Measurements from ENCODE around the gene CCDC74A. TPM values are rescaled to one million over a fixed set of nuclear protein-coding genes. Genes with fewer than 3 reads are reported as not detected.
"Not testable (repeated sequence)": the region's sequence is repeated elsewhere in the genome, so short reads cannot be mapped to it uniquely, and the experiment has no call there.

The CCDC74A gene
- total RNA-seq, 1 donor, result 13.4 TPM

DNA sequence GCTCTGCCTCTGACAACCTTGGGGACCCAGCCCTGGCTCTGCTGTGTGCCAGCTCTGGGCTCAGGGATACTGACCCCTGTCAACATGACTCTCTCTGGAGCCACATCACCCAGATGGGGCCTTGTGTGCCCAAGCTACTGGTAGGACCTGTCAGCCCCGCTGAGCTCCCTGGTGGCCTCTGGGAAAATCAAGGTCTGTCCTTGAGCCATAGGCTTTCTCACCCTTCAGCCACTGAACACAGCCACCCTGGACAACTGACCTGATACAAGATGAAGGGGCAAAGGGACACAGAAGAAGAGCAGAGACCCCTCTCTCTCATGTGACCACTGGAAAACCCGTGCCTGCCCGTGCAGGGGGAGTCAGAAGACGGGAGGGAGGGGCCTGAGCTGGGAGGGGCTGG is 7.8 kb downstream of the CCDC74A start:
- H3K9me3 ChIP-seq (ENCODE audit: low read depth, low read length), result no peaks in the 10 kb centered on the region
- no peak overlapping the region for H3K27ac ChIP-seq (ENCODE audit: low read depth, low read length)
- H4K20me1 ChIP-seq (ENCODE audit: insufficient read depth, low read length), result no peaks in the 10 kb centered on the region
- no peaks in the 10 kb centered on the region for H3K36me3 ChIP-seq (ENCODE audit: insufficient read depth, low read length)
- H3K4me3 ChIP-seq (ENCODE audit: insufficient read depth, low read length), result no peak overlapping the region
- H3K27me3 ChIP-seq (ENCODE audit: insufficient read depth, low read length), result no peaks in the 10 kb centered on the region
- DNase-seq (ENCODE audit: insufficient read length, low spot score, missing footprints), result no peak
- no peaks in the 10 kb centered on the region for H3K4me1 ChIP-seq (ENCODE audit: insufficient read depth, low read length)
- H2AFZ ChIP-seq (ENCODE audit: low read length), result no peak overlapping the region
- no peaks in the 10 kb centered on the region for H3K79me2 ChIP-seq (ENCODE audit: insufficient read depth, low read length)
- TF ChIP-seq, protein P1, sequence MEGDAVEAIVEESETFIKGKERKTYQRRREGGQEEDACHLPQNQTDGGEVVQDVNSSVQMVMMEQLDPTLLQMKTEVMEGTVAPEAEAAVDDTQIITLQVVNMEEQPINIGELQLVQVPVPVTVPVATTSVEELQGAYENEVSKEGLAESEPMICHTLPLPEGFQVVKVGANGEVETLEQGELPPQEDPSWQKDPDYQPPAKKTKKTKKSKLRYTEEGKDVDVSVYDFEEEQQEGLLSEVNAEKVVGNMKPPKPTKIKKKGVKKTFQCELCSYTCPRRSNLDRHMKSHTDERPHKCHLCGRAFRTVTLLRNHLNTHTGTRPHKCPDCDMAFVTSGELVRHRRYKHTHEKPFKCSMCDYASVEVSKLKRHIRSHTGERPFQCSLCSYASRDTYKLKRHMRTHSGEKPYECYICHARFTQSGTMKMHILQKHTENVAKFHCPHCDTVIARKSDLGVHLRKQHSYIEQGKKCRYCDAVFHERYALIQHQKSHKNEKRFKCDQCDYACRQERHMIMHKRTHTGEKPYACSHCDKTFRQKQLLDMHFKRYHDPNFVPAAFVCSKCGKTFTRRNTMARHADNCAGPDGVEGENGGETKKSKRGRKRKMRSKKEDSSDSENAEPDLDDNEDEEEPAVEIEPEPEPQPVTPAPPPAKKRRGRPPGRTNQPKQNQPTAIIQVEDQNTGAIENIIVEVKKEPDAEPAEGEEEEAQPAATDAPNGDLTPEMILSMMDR (IDR thresholded peaks at IDR 0.05; ENCODE audit: extremely low read depth, low read depth, low read length), result no peak
- no peak overlapping the region for H3K4me2 ChIP-seq (ENCODE audit: insufficient read depth, low read length)

DNA sequence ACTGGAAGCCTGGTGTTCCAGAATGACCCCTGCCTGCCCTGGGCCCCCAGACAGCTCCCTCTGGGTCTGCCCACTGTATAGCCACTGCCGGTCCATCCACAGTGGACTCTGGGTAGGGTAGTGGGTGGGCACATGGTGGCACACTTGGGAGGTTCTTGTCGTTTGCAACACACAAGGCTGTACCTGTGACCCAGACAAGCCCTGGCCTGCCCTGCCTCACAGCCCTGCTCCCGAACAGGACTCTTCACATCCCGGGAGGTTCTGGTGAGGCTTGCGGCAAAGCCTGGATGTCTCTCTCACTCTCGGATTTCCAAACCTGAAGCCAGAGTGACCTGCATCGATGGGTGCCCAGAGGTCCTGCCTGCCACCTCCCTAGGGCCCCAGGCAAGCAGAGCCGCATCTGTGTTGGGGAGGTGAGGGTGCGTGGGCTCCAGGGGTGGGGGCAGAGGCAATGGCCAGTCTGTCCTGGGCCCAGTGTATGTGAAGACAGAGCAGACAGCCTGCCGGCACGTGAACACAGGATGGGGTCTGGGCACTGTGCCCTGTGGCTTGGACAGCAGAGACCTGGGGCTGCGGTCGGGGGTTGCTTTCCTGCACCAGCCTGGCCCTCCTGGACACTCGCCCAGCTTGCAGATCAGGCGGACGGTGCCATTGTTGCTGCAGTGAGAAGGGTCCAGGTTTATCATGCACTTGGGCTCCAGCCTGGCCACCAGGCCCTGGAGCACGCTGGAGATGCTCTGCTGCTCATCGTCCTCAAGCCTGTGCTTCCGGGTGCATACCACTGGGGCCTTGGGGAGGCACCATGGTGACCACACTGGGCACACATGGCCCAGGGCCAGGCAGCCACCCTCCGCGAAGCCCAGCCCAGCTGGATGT is 8.5 kb downstream of the CCDC74A start:
- not testable (repeated sequence) for H3K79me2 ChIP-seq (ENCODE audit: insufficient read depth, low read length); H2AFZ ChIP-seq (ENCODE audit: low read length); H3K27me3 ChIP-seq (ENCODE audit: insufficient read depth, low read length); H3K4me3 ChIP-seq (ENCODE audit: insufficient read depth, low read length); H3K36me3 ChIP-seq (ENCODE audit: insufficient read depth, low read length); DNase-seq (ENCODE audit: insufficient read length, low spot score, missing footprints); H3K27ac ChIP-seq (ENCODE audit: low read depth, low read length); H3K4me2 ChIP-seq (ENCODE audit: insufficient read depth, low read length); H4K20me1 ChIP-seq (ENCODE audit: insufficient read depth, low read length); H3K9me3 ChIP-seq (ENCODE audit: low read depth, low read length); H3K4me1 ChIP-seq (ENCODE audit: insufficient read depth, low read length)

DNA sequence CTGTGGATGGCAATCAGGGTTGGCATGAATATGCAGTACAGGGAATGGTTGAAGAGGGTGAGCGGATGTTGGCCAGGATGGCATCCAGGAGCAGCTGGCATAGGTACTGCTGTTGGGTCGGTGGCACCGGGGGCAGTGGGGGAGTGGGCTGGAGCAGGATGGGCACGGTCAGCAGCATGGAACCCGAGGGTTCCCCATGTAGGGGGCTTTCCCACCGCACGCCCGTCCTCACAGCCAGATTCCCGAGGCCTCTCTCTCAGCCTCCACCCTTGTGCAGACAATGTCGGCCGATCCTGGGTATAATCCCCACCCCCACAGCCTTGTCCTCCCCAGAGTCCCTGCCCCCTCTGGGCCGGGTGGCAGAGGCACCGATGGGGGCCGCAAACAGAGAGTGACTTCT is 9.2 kb downstream of the CCDC74A start:
- H3K4me1 ChIP-seq (ENCODE audit: insufficient read depth, low read length); H3K4me3 ChIP-seq (ENCODE audit: insufficient read depth, low read length); DNase-seq (ENCODE audit: insufficient read length, low spot score, missing footprints); H3K4me2 ChIP-seq (ENCODE audit: insufficient read depth, low read length); H3K36me3 ChIP-seq (ENCODE audit: insufficient read depth, low read length); H3K79me2 ChIP-seq (ENCODE audit: insufficient read depth, low read length); H3K27me3 ChIP-seq (ENCODE audit: insufficient read depth, low read length); H3K9me3 ChIP-seq (ENCODE audit: low read depth, low read length); H3K27ac ChIP-seq (ENCODE audit: low read depth, low read length); H2AFZ ChIP-seq (ENCODE audit: low read length); H4K20me1 ChIP-seq (ENCODE audit: insufficient read depth, low read length): not testable (repeated sequence)

DNA sequence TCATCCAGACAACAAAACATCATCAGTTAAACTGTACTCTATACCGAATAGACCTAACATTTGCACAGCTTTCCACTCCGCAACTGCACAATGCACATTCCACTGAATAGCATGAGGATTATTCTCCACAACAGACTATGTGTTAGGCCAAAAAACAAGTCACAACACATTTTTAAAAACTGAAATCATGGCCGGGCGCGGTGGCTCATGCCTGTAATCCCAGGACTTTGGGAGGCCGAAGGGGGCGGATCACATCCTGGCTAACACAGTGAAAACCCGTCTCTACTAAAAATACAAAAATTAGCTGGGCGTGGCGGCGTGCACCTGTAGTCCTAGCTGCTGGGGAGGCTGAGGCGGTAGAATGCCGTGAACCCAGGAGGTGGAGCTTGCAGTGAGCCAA is 11.2 kb downstream of the CCDC74A start:
- not testable (repeated sequence) for H3K4me2 ChIP-seq (ENCODE audit: insufficient read depth, low read length); H4K20me1 ChIP-seq (ENCODE audit: insufficient read depth, low read length); H3K27me3 ChIP-seq (ENCODE audit: insufficient read depth, low read length)

DNA sequence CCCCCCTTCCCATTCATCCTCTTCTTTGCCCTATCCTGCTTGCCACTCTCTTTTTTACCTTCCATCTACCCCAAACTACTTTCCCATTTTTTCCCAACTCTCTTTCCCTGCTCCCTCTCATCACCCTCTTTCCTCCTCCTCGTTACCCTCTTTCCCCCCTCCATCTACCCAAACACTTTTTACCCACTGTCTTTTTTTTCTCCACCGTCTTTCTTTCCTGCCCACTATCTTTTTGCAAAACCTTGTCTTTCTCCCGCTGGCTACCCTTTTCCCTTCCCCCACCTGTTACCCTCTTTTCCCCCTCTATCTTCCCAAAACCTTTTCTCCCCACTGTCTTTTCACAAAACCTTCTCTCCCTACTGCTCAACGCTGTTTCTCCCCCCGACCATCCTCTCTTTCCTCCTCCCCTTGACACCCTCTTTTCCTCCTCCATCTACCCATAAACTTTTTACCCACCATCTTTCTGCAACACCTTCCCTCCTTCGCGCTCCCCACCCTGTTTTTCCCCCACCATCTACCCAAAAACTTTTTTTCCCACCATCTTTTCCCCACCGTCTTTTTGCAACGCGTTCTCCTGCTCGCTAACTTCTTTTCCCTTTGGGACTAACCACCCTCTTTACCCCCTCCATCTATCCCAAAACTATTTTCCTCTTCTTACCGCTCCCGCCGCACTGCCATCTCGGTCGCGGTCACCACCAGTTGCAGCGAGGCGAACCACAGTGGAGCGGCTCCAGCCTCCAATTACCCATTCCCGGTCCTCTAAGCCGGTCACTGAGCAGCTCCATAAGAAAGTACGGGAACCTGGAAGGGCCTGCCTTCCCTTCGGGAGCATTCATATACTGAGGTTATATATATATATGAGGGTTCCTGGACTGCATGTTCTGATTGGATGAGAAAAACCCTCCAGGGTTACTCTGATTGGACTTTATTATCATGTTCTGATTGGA is 15.0 kb downstream of the CCDC74A start:
- no peaks in the 10 kb centered on the region for H3K4me1 ChIP-seq (ENCODE audit: insufficient read depth, low read length)
- no peaks in the 10 kb centered on the region for H3K79me2 ChIP-seq (ENCODE audit: insufficient read depth, low read length)
- H3K4me2 ChIP-seq (ENCODE audit: insufficient read depth, low read length), result no peak overlapping the region
- no peak overlapping the region for H3K27ac ChIP-seq (ENCODE audit: low read depth, low read length)
- TF ChIP-seq, protein P1 (IDR thresholded peaks at IDR 0.05; ENCODE audit: extremely low read depth, low read depth, low read length), result no peak
- no peaks in the 10 kb centered on the region for H3K27me3 ChIP-seq (ENCODE audit: insufficient read depth, low read length)
- no peak overlapping the region for H2AFZ ChIP-seq (ENCODE audit: low read length)
- H4K20me1 ChIP-seq (ENCODE audit: insufficient read depth, low read length), result no peaks in the 10 kb centered on the region
- no peak overlapping the region for H3K4me3 ChIP-seq (ENCODE audit: insufficient read depth, low read length)
- no peak for DNase-seq (ENCODE audit: insufficient read length, low spot score, missing footprints)
- no peaks in the 10 kb centered on the region for H3K36me3 ChIP-seq (ENCODE audit: insufficient read depth, low read length)
- no peaks in the 10 kb centered on the region for H3K9me3 ChIP-seq (ENCODE audit: low read depth, low read length)

More for the DNA sequence above, 11.2 kb downstream of the CCDC74A start:
- H3K9me3 ChIP-seq (ENCODE audit: low read depth, low read length); H3K36me3 ChIP-seq (ENCODE audit: insufficient read depth, low read length); H3K4me3 ChIP-seq (ENCODE audit: insufficient read depth, low read length); H3K4me1 ChIP-seq (ENCODE audit: insufficient read depth, low read length); H3K27ac ChIP-seq (ENCODE audit: low read depth, low read length); H3K79me2 ChIP-seq (ENCODE audit: insufficient read depth, low read length); H2AFZ ChIP-seq (ENCODE audit: low read length); DNase-seq (ENCODE audit: insufficient read length, low spot score, missing footprints): not testable (repeated sequence)

Measured in osteoblast (primary cell).